Vagina (tissue), 2 donors: ENCODE results near the gene PTPN4.

Experiments
- POLR2A ChIP-seq, 2 donors: fragments of 450-650 bp; IDR thresholded peaks; one replicate each; pipeline ENCODE4 v1.6.1; 2017; ENCODE audit warnings: antibody characterized with exemption in 2 of 2, mild to moderate bottlenecking in 2 of 2, moderate library complexity in 2 of 2
- TF ChIP-seq, protein P1 (sequence below), 3 experiments: fragments of 450-650 bp in 2 of 3; fragments of 200-600 bp in 1 of 3; sonication (generic) in 1 of 3; IDR thresholded peaks; one replicate each; pipeline ENCODE4 v1.5.1; 2017 to 2019; ENCODE audit warnings: antibody characterized with exemption in 3 of 3, mild to moderate bottlenecking in 2 of 3, moderate library complexity in 2 of 3

DNA sequence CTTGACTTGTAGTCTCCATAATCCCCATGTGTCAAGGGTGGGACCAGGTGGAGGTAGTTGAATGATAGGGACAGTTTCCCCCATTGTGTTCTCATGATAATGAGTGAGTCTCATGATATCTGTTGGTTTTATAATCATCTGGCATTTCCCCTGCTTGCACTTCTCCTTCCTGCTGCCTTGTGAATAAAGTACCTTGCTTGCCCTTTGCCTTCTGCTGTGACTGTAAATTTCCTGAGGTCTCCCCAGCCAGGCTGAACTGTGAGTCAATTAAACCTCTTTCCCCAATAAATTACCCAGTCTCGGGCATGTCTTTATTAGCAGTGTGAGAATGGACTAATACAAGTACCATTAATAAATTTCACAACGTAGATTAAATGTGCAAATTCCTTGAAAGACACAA, 150.8 kb downstream of the PTPN4 start:
- TF ChIP-seq, protein P1, sequence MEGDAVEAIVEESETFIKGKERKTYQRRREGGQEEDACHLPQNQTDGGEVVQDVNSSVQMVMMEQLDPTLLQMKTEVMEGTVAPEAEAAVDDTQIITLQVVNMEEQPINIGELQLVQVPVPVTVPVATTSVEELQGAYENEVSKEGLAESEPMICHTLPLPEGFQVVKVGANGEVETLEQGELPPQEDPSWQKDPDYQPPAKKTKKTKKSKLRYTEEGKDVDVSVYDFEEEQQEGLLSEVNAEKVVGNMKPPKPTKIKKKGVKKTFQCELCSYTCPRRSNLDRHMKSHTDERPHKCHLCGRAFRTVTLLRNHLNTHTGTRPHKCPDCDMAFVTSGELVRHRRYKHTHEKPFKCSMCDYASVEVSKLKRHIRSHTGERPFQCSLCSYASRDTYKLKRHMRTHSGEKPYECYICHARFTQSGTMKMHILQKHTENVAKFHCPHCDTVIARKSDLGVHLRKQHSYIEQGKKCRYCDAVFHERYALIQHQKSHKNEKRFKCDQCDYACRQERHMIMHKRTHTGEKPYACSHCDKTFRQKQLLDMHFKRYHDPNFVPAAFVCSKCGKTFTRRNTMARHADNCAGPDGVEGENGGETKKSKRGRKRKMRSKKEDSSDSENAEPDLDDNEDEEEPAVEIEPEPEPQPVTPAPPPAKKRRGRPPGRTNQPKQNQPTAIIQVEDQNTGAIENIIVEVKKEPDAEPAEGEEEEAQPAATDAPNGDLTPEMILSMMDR (IDR thresholded peaks at IDR 0.05) = no peak
- no peak for TF ChIP-seq POLR2A (IDR thresholded peaks at IDR 0.05)
